Hepatocyte (in vitro differentiated cells): ENCODE results near the gene XRCC1. TPM values are rescaled to one million over a fixed set of nuclear protein-coding genes. Genes with fewer than 3 reads are reported as not detected.
"Not testable (repeated sequence)": the region's sequence is repeated elsewhere in the genome, so short reads cannot be mapped to it uniquely, and the experiment has no call there.

Source experiments
- DNase-seq: peaks from one replicate; pipeline ENCODE4 v3.0.0-alpha.2; 2016; ENCODE audit warnings: low spot score
- H2AFZ ChIP-seq: fragments of 200-600 bp; sonication (generic); 2 replicates; pipeline ENCODE4 v1.6.0; 2016; ENCODE audit warnings: antibody characterized with exemption, mild to moderate bottlenecking
- H3K27ac ChIP-seq: fragments of 200-600 bp; sonication (generic); 2 replicates; pipeline ENCODE4 v1.5.1; 2016; ENCODE audit warnings: mild to moderate bottlenecking
- H3K27me3 ChIP-seq: fragments of 200-600 bp; sonication (generic); 2 replicates; pipeline ENCODE4 v1.6.1; 2016
- H3K36me3 ChIP-seq: fragments of 200-600 bp; sonication (generic); replicated peaks from 2 replicates; pipeline ENCODE4 v1.5.1; 2016; ENCODE audit warnings: low read depth; ENCODE audit not compliant: insufficient read depth
- H3K4me1 ChIP-seq: fragments of 200-600 bp; sonication (generic); 2 replicates; pipeline ENCODE4 v1.5.1; 2016; ENCODE audit warnings: mild to moderate bottlenecking, moderate library complexity; ENCODE audit not compliant: insufficient read depth
- H3K4me2 ChIP-seq: fragments of 200-600 bp; sonication (generic); 2 replicates; pipeline ENCODE4 v1.6.0; 2016
- H3K4me3 ChIP-seq: fragments of 200-600 bp; sonication (generic); 2 replicates; pipeline ENCODE4 v1.5.1; 2016; ENCODE audit warnings: mild to moderate bottlenecking
- H3K79me2 ChIP-seq: fragments of 200-600 bp; sonication (generic); 2 replicates; pipeline ENCODE4 v1.6.0; 2017; ENCODE audit warnings: mild to moderate bottlenecking
- H3K9me2 ChIP-seq: fragments of 200-600 bp; sonication (generic); replicated peaks from 2 replicates; pipeline ENCODE4 v1.6.0; 2017; ENCODE audit warnings: mild to moderate bottlenecking; ENCODE audit not compliant: insufficient read depth
- H3K9me3 ChIP-seq: fragments of 200-600 bp; sonication (generic); 2 replicates; pipeline ENCODE4 v1.5.1; 2016; ENCODE audit warnings: low read depth, mild to moderate bottlenecking
- H4K20me1 ChIP-seq: fragments of 200-600 bp; sonication (generic); 2 replicates; pipeline ENCODE4 v1.6.0; 2016; ENCODE audit warnings: mild to moderate bottlenecking; ENCODE audit not compliant: insufficient read depth, poor library complexity, severe bottlenecking
- EZH2 ChIP-seq: fragments of 200-600 bp; sonication (generic); IDR thresholded peaks from 2 replicates; pipeline ENCODE4 v1.6.1; 2016; ENCODE audit warnings: antibody characterized with exemption, mild to moderate bottlenecking, borderline replicate concordance
- EZH2phosphoT487 ChIP-seq: fragments of 200-600 bp; sonication (generic); IDR thresholded peaks from one replicate; pipeline ENCODE4 v1.6.1; 2018; ENCODE audit warnings: antibody characterized with exemption, mild to moderate bottlenecking, low read depth, moderate library complexity; ENCODE audit not compliant: unreplicated experiment, severe bottlenecking
- WGBS: methylation state at CpG from one replicate; pipeline ENCODE4 v1.1.6; 2016; ENCODE audit warnings: low lambda C conversion rate; ENCODE audit errors: missing lambda C conversion rate; 5-methylcytosine and 5-hydroxymethylcytosine counted together
- polyA plus RNA-seq: library from polyadenylated mRNA; unstranded; fragments of >200 nt; fragmentation: Nextera tagmentation; extraction: Ambion mirVana; gene quantifications from 2 replicates; pipeline ENCODE4 v1.2.1, GENCODE V29; 2016
- total RNA-seq: library from RNA; depleted of rRNA; stranded (reverse); fragments of >200 nt; gene quantifications from 2 replicates; pipeline ENCODE4 v1.2.3, GENCODE V29; 2014
- TF ChIP-seq, protein P1 (sequence below): fragments of 200-600 bp; sonication (generic); IDR thresholded peaks from 2 replicates; pipeline ENCODE4 v1.5.1; 2016; ENCODE audit warnings: antibody characterized with exemption, mild to moderate bottlenecking; ENCODE audit not compliant: poor library complexity

The XRCC1 gene
- total and polyA plus RNA-seq, 2 experiments from 2014 or later, result 27.8 to 34.3 TPM

- Histone ChIP-seq H2AFZ (no peak overlapping the region), H3K36me3 (no peaks in the 10 kb centered on the region), H3K4me3 (no peak overlapping the region), H3K27ac (no peak overlapping the region), H3K79me2 (no peaks in the 10 kb centered on the region), H3K27me3 (no peaks in the 10 kb centered on the region), H3K4me2 (no peak overlapping the region), H3K4me1 (no peaks in the 10 kb centered on the region), H3K9me2 (no peaks in the 10 kb centered on the region), H3K9me3 (no peaks in the 10 kb centered on the region), H4K20me1 (no peaks in the 10 kb centered on the region)
- DNase-seq, result no peak
- WGBS, result 93% methylated on average over 23 of the region's 23 CpGs
- TF ChIP-seq EZH2phosphoT487 (no peak), EZH2 (no peak)
- TF ChIP-seq, protein P1, sequence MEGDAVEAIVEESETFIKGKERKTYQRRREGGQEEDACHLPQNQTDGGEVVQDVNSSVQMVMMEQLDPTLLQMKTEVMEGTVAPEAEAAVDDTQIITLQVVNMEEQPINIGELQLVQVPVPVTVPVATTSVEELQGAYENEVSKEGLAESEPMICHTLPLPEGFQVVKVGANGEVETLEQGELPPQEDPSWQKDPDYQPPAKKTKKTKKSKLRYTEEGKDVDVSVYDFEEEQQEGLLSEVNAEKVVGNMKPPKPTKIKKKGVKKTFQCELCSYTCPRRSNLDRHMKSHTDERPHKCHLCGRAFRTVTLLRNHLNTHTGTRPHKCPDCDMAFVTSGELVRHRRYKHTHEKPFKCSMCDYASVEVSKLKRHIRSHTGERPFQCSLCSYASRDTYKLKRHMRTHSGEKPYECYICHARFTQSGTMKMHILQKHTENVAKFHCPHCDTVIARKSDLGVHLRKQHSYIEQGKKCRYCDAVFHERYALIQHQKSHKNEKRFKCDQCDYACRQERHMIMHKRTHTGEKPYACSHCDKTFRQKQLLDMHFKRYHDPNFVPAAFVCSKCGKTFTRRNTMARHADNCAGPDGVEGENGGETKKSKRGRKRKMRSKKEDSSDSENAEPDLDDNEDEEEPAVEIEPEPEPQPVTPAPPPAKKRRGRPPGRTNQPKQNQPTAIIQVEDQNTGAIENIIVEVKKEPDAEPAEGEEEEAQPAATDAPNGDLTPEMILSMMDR, result no peak
These were observed 23.7 kb downstream of the XRCC1 start for GRCh38 chr19:43551399-43552197.

- Histone ChIP-seq H2AFZ (no peak overlapping the region), H3K4me1 (no peaks in the 10 kb centered on the region), H4K20me1 (no peaks in the 10 kb centered on the region), H3K9me3 (no peaks in the 10 kb centered on the region), H3K4me2 (no peak overlapping the region), H3K27me3 (no peaks in the 10 kb centered on the region), H3K36me3 (no peaks in the 10 kb centered on the region), H3K27ac (no peak overlapping the region), H3K4me3 (no peak overlapping the region), H3K9me2 (no peaks in the 10 kb centered on the region), H3K79me2 (no peaks in the 10 kb centered on the region)
- TF ChIP-seq, protein P1, result no peak
- no peak for TF ChIP-seq EZH2phosphoT487
- no peak for TF ChIP-seq EZH2
- WGBS, result 89% methylated on average over 2 of the region's 2 CpGs
- no peak for DNase-seq
These were observed 26.6 kb downstream of the XRCC1 start for GRCh38 chr19:43548706-43549105.

DNA sequence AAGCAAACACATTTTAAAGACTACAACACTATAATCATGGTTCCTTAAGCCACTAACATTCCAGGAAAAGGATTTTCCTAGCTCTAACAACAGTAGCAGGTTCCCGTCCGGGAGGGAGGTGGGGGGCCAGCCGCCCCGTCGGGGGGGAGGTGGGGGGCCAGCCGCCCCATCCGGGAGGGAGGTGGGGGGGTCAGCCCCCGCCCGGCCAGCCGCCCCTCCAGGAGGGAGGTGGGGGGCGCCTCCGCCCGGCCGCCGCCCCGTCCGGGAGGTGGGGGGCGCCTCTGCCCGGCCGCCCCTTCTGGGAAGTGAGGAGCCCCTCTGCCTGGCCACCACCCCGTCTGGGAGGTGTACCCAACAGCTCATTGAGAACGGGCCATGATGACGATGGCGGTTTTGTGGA, 27.4 kb downstream of the XRCC1 start:
- H3K9me2 ChIP-seq, DNase-seq, H3K27me3 ChIP-seq, H3K79me2 ChIP-seq, H3K4me2 ChIP-seq, H3K4me3 ChIP-seq, H3K36me3 ChIP-seq, H3K9me3 ChIP-seq, H3K27ac ChIP-seq, H2AFZ ChIP-seq, H4K20me1 ChIP-seq, H3K4me1 ChIP-seq: not testable (repeated sequence)
- WGBS, result 85% methylated on average over 5 of the region's 24 CpGs

DNA sequence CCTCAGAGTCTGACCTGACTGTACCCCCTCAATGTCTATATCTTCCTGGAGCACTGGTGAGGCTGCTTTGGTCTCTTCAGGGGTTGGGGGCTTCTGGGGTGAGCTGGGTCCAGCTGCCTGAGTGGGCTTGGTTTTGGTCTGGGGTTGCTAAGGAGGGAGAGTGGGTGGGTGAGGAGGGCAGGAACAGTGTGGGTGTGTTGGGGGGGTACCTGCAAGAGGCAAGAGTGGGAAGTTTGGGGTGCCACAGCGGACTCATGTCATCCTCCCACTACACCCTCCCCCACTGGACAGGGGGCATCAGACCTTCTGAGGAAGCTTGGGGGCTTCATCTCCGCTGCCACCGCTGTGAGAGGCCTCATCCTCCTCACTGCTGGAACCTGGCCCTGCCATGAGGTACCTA, 28.7 kb downstream of the XRCC1 start:
- Histone ChIP-seq H3K9me2 (no peaks in the 10 kb centered on the region), H3K36me3 (no peaks in the 10 kb centered on the region), H3K9me3 (no peaks in the 10 kb centered on the region), H2AFZ (no peak overlapping the region), H4K20me1 (no peaks in the 10 kb centered on the region), H3K27ac (no peak overlapping the region), H3K4me2 (no peak overlapping the region), H3K4me1 (no peaks in the 10 kb centered on the region), H3K79me2 (no peaks in the 10 kb centered on the region), H3K27me3 (no peaks in the 10 kb centered on the region), H3K4me3 (no peak overlapping the region)
- TF ChIP-seq EZH2, result no peak
- TF ChIP-seq, protein P1, result no peak
- no peak for TF ChIP-seq EZH2phosphoT487
- no peak for DNase-seq
- WGBS, result 100% methylated on average over 3 of the region's 3 CpGs
